H9 (cell line): ENCODE measurements around the gene NSFL1C. TPM values are rescaled to one million over a fixed set of nuclear protein-coding genes. Genes with fewer than 3 reads are reported as not detected.

Experiments used
- DNase-seq: peaks from one replicate; pipeline ENCODE4 v3.0.0-alpha.2; 2017
- H2AFZ ChIP-seq: one replicate; pipeline ENCODE4 v1.6.1; 2013; ENCODE audit warnings: mild to moderate bottlenecking, low read length, control low read depth, moderate library complexity
- H2AK5ac ChIP-seq: 2 replicates; pipeline ENCODE4 v1.6.1; 2013; ENCODE audit warnings: low read length, control low read depth, mixed read lengths; ENCODE audit not compliant: insufficient read length
- H2BK120ac ChIP-seq: one replicate; pipeline ENCODE4 v1.6.1; 2013; ENCODE audit warnings: low read depth, mild to moderate bottlenecking, low read length, control low read depth, inconsistent platforms; ENCODE audit not compliant: poor library complexity, severe bottlenecking
- H2BK12ac ChIP-seq: 2 replicates; pipeline ENCODE4 v1.6.1; 2013; ENCODE audit warnings: low read length, control low read depth, mixed read lengths, low read depth; ENCODE audit not compliant: insufficient read length
- H2BK15ac ChIP-seq: 2 replicates; pipeline ENCODE4 v1.6.1; 2013; ENCODE audit warnings: low read depth, low read length, control low read depth
- H2BK20ac ChIP-seq: one replicate; pipeline ENCODE4 v1.6.1; 2013; ENCODE audit warnings: low read depth, mild to moderate bottlenecking, low read length, control low read depth, inconsistent platforms; ENCODE audit not compliant: poor library complexity, severe bottlenecking
- H2BK5ac ChIP-seq: 2 replicates; pipeline ENCODE4 v1.6.1; 2013; ENCODE audit warnings: low read length, control low read depth, mixed read lengths; ENCODE audit not compliant: insufficient read length
- H3K14ac ChIP-seq: 2 replicates; pipeline ENCODE4 v1.6.1; 2013; ENCODE audit warnings: low read length, control low read depth; ENCODE audit not compliant: insufficient read depth
- H3K18ac ChIP-seq: 2 replicates; pipeline ENCODE4 v1.6.1; 2013; ENCODE audit warnings: low read depth, mild to moderate bottlenecking, mixed read lengths, low read length, control low read depth; ENCODE audit not compliant: insufficient read length
- H3K23ac ChIP-seq: 2 replicates; pipeline ENCODE4 v1.6.1; 2013; ENCODE audit warnings: low read length, control low read depth, mixed read lengths, low read depth; ENCODE audit not compliant: insufficient read length
- H3K23me2 ChIP-seq: 2 replicates; pipeline ENCODE4 v1.6.1; 2013; ENCODE audit warnings: low read depth, mild to moderate bottlenecking, mixed read lengths, low read length, control low read depth; ENCODE audit not compliant: insufficient read length, poor library complexity, severe bottlenecking
- H3K27ac ChIP-seq: 2 replicates; pipeline ENCODE4 v1.5.1; 2013; ENCODE audit warnings: low read length, control low read depth, mixed read lengths, low read depth; ENCODE audit not compliant: insufficient read length
- H3K27me3 ChIP-seq: 2 replicates; pipeline ENCODE4 v1.6.1; 2013; ENCODE audit warnings: low read length, control low read depth, inconsistent platforms; ENCODE audit not compliant: insufficient read depth
- H3K4ac ChIP-seq: 2 replicates; pipeline ENCODE4 v1.6.1; 2013; ENCODE audit warnings: low read depth, mild to moderate bottlenecking, control low read depth, inconsistent platforms, low read length, moderate library complexity
- H3K4me1 ChIP-seq: 2 replicates; pipeline ENCODE4 v1.6.1; 2013; ENCODE audit warnings: low read length, control low read depth, inconsistent platforms; ENCODE audit not compliant: insufficient read depth
- H3K4me2 ChIP-seq: 2 replicates; pipeline ENCODE4 v1.6.1; 2013; ENCODE audit warnings: low read length, control low read depth, mixed read lengths; ENCODE audit not compliant: insufficient read length, insufficient read depth
- H3K56ac ChIP-seq: 2 replicates; pipeline ENCODE4 v1.6.1; 2013; ENCODE audit warnings: low read depth, mild to moderate bottlenecking, mixed read lengths, low read length, control low read depth; ENCODE audit not compliant: insufficient read length
- H3K79me1 ChIP-seq: 2 replicates; pipeline ENCODE4 v1.6.1; 2013; ENCODE audit warnings: low read depth, mild to moderate bottlenecking, moderate library complexity, low read length, control low read depth, inconsistent platforms; ENCODE audit not compliant: insufficient read depth, poor library complexity, severe bottlenecking
- H3K79me2 ChIP-seq: 2 replicates; pipeline ENCODE4 v1.6.1; 2013; ENCODE audit warnings: low read length, control low read depth, inconsistent platforms; ENCODE audit not compliant: insufficient read depth
- H3K9ac ChIP-seq: 2 replicates; pipeline ENCODE4 v1.6.1; 2013; ENCODE audit warnings: low read length, control low read depth, mixed read lengths; ENCODE audit not compliant: insufficient read length; ENCODE audit errors: extremely low read depth
- H3K9me3 ChIP-seq: one replicate; pipeline ENCODE4 v1.6.1; 2013; ENCODE audit warnings: low read depth, low read length, inconsistent platforms; ENCODE audit not compliant: control insufficient read depth
- H3T11ph ChIP-seq: one replicate; pipeline ENCODE4 v1.6.1; 2013; ENCODE audit warnings: mild to moderate bottlenecking, low read length, control low read depth, inconsistent platforms
- H4K20me1 ChIP-seq: one replicate; pipeline ENCODE4 v1.6.1; 2013; ENCODE audit not compliant: control insufficient read depth, insufficient read length, insufficient read depth
- H4K5ac ChIP-seq: 2 replicates; pipeline ENCODE4 v1.6.1; 2013; ENCODE audit warnings: low read depth, mild to moderate bottlenecking, mixed read lengths, low read length, control low read depth; ENCODE audit not compliant: insufficient read length
- H4K8ac ChIP-seq: replicated peaks from 2 replicates; pipeline ENCODE4 v1.6.1; 2013; ENCODE audit warnings: low read length, control low read depth, mixed read lengths, low read depth; ENCODE audit not compliant: insufficient read length
- H4K91ac ChIP-seq: 2 replicates; pipeline ENCODE4 v1.6.1; 2013; ENCODE audit warnings: low read depth, mild to moderate bottlenecking, moderate library complexity, mixed read lengths, low read length, control low read depth; ENCODE audit not compliant: insufficient read length
- H3K27ac Mint-ChIP-seq, 3 experiments: 2 replicates in 2 of 3; 3 replicates in 1 of 3; pipeline ENCODE4 v1.8.0; 2020 to 2021; ENCODE audit warnings: mixed read lengths in 3 of 3, mild to moderate bottlenecking in 1 of 3, moderate library complexity in 1 of 3
- H3K27me3 Mint-ChIP-seq: 2 replicates; pipeline ENCODE4 v1.8.0; 2021; ENCODE audit warnings: low read depth, mild to moderate bottlenecking, moderate library complexity, mixed read lengths
- H3K36me3 Mint-ChIP-seq, 3 experiments: 2 replicates in 2 of 3; 3 replicates in 1 of 3; pipeline ENCODE4 v1.8.0; 2020 to 2021; ENCODE audit warnings: low read depth in 3 of 3, mixed read lengths in 3 of 3; ENCODE audit not compliant: insufficient read depth in 1 of 3
- H3K4me1 Mint-ChIP-seq, 2 experiments: 2 replicates each; pipeline ENCODE4 v1.8.0; 2020; ENCODE audit warnings: mixed read lengths in 2 of 2
- H3K4me3 Mint-ChIP-seq, 2 experiments: 2 replicates in 1 of 2; 3 replicates in 1 of 2; pipeline ENCODE4 v1.8.0; 2020 to 2021; ENCODE audit warnings: mild to moderate bottlenecking in 2 of 2, mixed read lengths in 2 of 2, moderate library complexity in 1 of 2
- H3K9me3 Mint-ChIP-seq, 2 experiments: 2 replicates in 1 of 2; 3 replicates in 1 of 2; pipeline ENCODE4 v1.8.0; 2020; ENCODE audit warnings: mild to moderate bottlenecking in 2 of 2, mixed read lengths in 2 of 2, moderate library complexity in 1 of 2
- CTCF ChIP-seq: fragments of 200-600 bp; sonication (generic); conservative IDR thresholded peaks from 3 replicates; pipeline ENCODE4 v1.8.0; 2021; ENCODE audit warnings: antibody characterized with exemption, mild to moderate bottlenecking
- total RNA-seq: library from RNA; stranded (reverse); gene quantifications from 2 replicates; pipeline ENCODE4 v1.2.1, GENCODE V29; 2021

The NSFL1C gene
- total RNA-seq, 1 experiment from 2014 or later = 81.8 TPM

GRCh38 chr20:1508574-1508973, 41.9 kb upstream of the NSFL1C start:
- H3K4me2 ChIP-seq = no peak overlapping the region
- H3K27ac Mint-ChIP-seq = no peak overlapping the region
- H2BK20ac ChIP-seq = no peak overlapping the region
- H3K4me1 ChIP-seq = no peaks in the 10 kb centered on the region
- H3K18ac ChIP-seq = no peak overlapping the region
- no peaks in the 10 kb centered on the region for H3K79me2 ChIP-seq
- no peak overlapping the region for H3T11ph ChIP-seq
- no peaks in the 10 kb centered on the region for H3K27me3 ChIP-seq
- no peak overlapping the region for H4K91ac ChIP-seq
- H3K4me1 Mint-ChIP-seq = peaks cover 8 to 12% of the 10 kb centered on the region in 2 experiments
- H3K9ac ChIP-seq = no peak overlapping the region
- H3K9me3 Mint-ChIP-seq = peaks cover 0 to under 1% of the 10 kb centered on the region in 2 experiments; a peak in 2 of 5 replicates
- H2AK5ac ChIP-seq = no peak overlapping the region
- no peak overlapping the region for H3K4me3 Mint-ChIP-seq
- H3K27me3 Mint-ChIP-seq = peaks cover 23% of the 10 kb centered on the region
- no peaks in the 10 kb centered on the region for H4K20me1 ChIP-seq
- no peak overlapping the region for H2BK5ac ChIP-seq
- no peaks in the 10 kb centered on the region for H3K23me2 ChIP-seq
- H3K23ac ChIP-seq = no peak overlapping the region
- H3K79me1 ChIP-seq = no peaks in the 10 kb centered on the region
- H3K14ac ChIP-seq = no peak overlapping the region
- no peak overlapping the region for H3K56ac ChIP-seq
- TF ChIP-seq CTCF = no peak
- no peak overlapping the region for H2BK12ac ChIP-seq
- H3K9me3 ChIP-seq = no peaks in the 10 kb centered on the region
- H2AFZ ChIP-seq = no peak overlapping the region
- no peak overlapping the region for H2BK120ac ChIP-seq
- no peak overlapping the region for H2BK15ac ChIP-seq
- H3K4ac ChIP-seq = no peak overlapping the region
- H3K36me3 Mint-ChIP-seq = peaks cover 0 to under 1% (median 0%) of the 10 kb centered on the region in 3 experiments; a peak in 2 of 7 replicates
- H4K8ac ChIP-seq = no peak overlapping the region
- no peak overlapping the region for H4K5ac ChIP-seq
- DNase-seq = no peak
- H3K27ac ChIP-seq = no peak overlapping the region
